Activated CD4-positive, alpha-beta memory T cell treated with anti-CD3 and anti-CD28 coated beads for 36 hours (primary cell): Measurements from ENCODE around the gene NDUFB10. TPM values are rescaled to one million over a fixed set of nuclear protein-coding genes. Genes with fewer than 3 reads are reported as not detected.
"Not testable (repeated sequence)": the region's sequence is repeated elsewhere in the genome, so short reads cannot be mapped to it uniquely, and the experiment has no call there.

Source experiments
- CTCF ChIA-PET: fragments of 350-600 bp; sonication (Branson Sonifier 250); formaldehyde crosslinking; loops from one replicate; lab custom pipeline; 2021; ENCODE audit warnings: antibody characterized with exemption, inconsistent platforms; lab: Charles Lee
- POLR2A ChIA-PET: fragments of 350-600 bp; sonication (Branson Sonifier 250); formaldehyde crosslinking; loops from one replicate; lab custom pipeline; 2021; ENCODE audit warnings: antibody characterized with exemption; lab: Charles Lee
- DNase-seq: peaks from one replicate; pipeline ENCODE4 v3.0.0-alpha.2; 2020
- H3K27ac Mint-ChIP-seq: one replicate; pipeline ENCODE4 v1.8.0; 2021; ENCODE audit warnings: mixed read lengths
- H3K27me3 Mint-ChIP-seq: one replicate; pipeline ENCODE4 v1.8.0; 2021; ENCODE audit warnings: mixed read lengths
- H3K36me3 Mint-ChIP-seq: one replicate; pipeline ENCODE4 v1.8.0; 2021; ENCODE audit warnings: mixed read lengths
- H3K4me1 Mint-ChIP-seq: one replicate; pipeline ENCODE4 v1.8.0; 2021; ENCODE audit warnings: low read depth, mixed read lengths
- H3K4me3 Mint-ChIP-seq: one replicate; pipeline ENCODE4 v1.8.0; 2021; ENCODE audit warnings: mild to moderate bottlenecking, mixed read lengths
- H3K9me3 Mint-ChIP-seq: one replicate; pipeline ENCODE4 v1.8.0; 2021; ENCODE audit warnings: mixed read lengths
- intact Hi-C: fragments of 100-400 bp; cut with micrococcal nuclease; formaldehyde crosslinking; loops from one replicate; pipeline ENCODE4 v1.15.1; 2023
- total RNA-seq, 2 experiments: library from RNA; stranded (reverse); gene quantifications; one replicate each; pipeline ENCODE4 v1.2.3, GENCODE V29; 2021

NDUFB10 gene
- total RNA-seq, 2 experiments from 2014 or later = 122 to 125 TPM

- peak; percentile 93 for DNase-seq
- intact Hi-C loops = loop anchor here (2.0 kb wide), 1 partner anchor 65 kb away; no protein-coding TSS in a partner anchor
- Mint-ChIP-seq H3K27ac (no peak overlapping the region), H3K9me3 (no peaks in the 10 kb centered on the region), H3K4me3 (peak overlapping the region; percentile 60), H3K4me1 (peaks cover 2% of the 10 kb centered on the region), H3K36me3 (no peaks in the 10 kb centered on the region), H3K27me3 (no peaks in the 10 kb centered on the region)
- CTCF ChIA-PET = interaction anchor here (0.7 to 3.1 kb wide), 11 partner anchors 9 to 224 kb away, joined by 3 to 23 read pairs (median 5); partner anchors contain the start of genes EME2, MAPK8IP3, MRPS34 and MSRB1
- POLR2A ChIA-PET = interaction anchor here (1.1 kb wide), 1 partner anchor 31 kb away, joined by 7 read pairs; no protein-coding TSS in a partner anchor
Observed at GRCh38 chr16:1929578-1930337, 29.6 kb upstream of the NDUFB10 start.

GRCh38 chr16:1930338-1930720 lies 29.0 kb upstream of the NDUFB10 start:
- H3K9me3 Mint-ChIP-seq = no peaks in the 10 kb centered on the region
- intact Hi-C loops = no loop called here
- ChIA-PET CTCF (interaction anchor here (0.7 to 3.1 kb wide), 7 partner anchors 8 to 155 kb away, joined by 3 to 23 read pairs (median 5); partner anchors contain the start of gene MSRB1), POLR2A (no interaction called here)
- peaks cover 2% of the 10 kb centered on the region for H3K4me1 Mint-ChIP-seq
- H3K36me3 Mint-ChIP-seq = no peaks in the 10 kb centered on the region
- H3K27ac Mint-ChIP-seq = no peak overlapping the region
- no peaks in the 10 kb centered on the region for H3K27me3 Mint-ChIP-seq
- DNase-seq = no peak
- no peak overlapping the region for H3K4me3 Mint-ChIP-seq

GRCh38 chr16:1932050-1933028 lies 27.0 kb upstream of the NDUFB10 start:
- ChIA-PET CTCF (interaction anchor here (1.0 kb wide), 1 partner anchor 209 kb away, joined by 3 read pairs; no protein-coding TSS in a partner anchor), POLR2A (no interaction called here)
- intact Hi-C loops = no loop called here
- Mint-ChIP-seq H3K36me3 (no peaks in the 10 kb centered on the region), H3K9me3 (no peaks in the 10 kb centered on the region), H3K27me3 (no peaks in the 10 kb centered on the region), H3K4me1 (peaks cover 2% of the 10 kb centered on the region), H3K4me3 (no peak overlapping the region), H3K27ac (no peak overlapping the region)
- DNase-seq = no peak

GRCh38 chr16:1933097-1933661 lies 26.2 kb upstream of the NDUFB10 start:
- H3K27me3 Mint-ChIP-seq = no peaks in the 10 kb centered on the region
- ChIA-PET CTCF (interaction anchor here (1.0 kb wide), 1 partner anchor 210 kb away, joined by 3 read pairs; no protein-coding TSS in a partner anchor), POLR2A (no interaction called here)
- no peak for DNase-seq
- H3K27ac Mint-ChIP-seq = no peak overlapping the region
- peaks cover 2% of the 10 kb centered on the region for H3K4me1 Mint-ChIP-seq
- no peak overlapping the region for H3K4me3 Mint-ChIP-seq
- no peaks in the 10 kb centered on the region for H3K9me3 Mint-ChIP-seq
- intact Hi-C loops = no loop called here
- H3K36me3 Mint-ChIP-seq = peaks cover 3% of the 10 kb centered on the region

- ChIA-PET CTCF (no interaction called here), POLR2A (no interaction called here)
- H3K36me3 Mint-ChIP-seq = peaks cover 7% of the 10 kb centered on the region
- intact Hi-C loops = no loop called here
- no peaks in the 10 kb centered on the region for H3K9me3 Mint-ChIP-seq
- H3K4me3 Mint-ChIP-seq = no peak overlapping the region
- no peak for DNase-seq
- no peaks in the 10 kb centered on the region for H3K27me3 Mint-ChIP-seq
- peaks cover 8% of the 10 kb centered on the region for H3K4me1 Mint-ChIP-seq
- H3K27ac Mint-ChIP-seq = no peak overlapping the region
Observed at GRCh38 chr16:1936945-1937479, 22.3 kb upstream of the NDUFB10 start.

- DNase-seq = no peak
- Mint-ChIP-seq H3K27ac (no peak overlapping the region), H3K4me3 (no peak overlapping the region), H3K9me3 (no peaks in the 10 kb centered on the region), H3K4me1 (peaks cover 12% of the 10 kb centered on the region), H3K36me3 (peaks cover 7% of the 10 kb centered on the region), H3K27me3 (no peaks in the 10 kb centered on the region)
- ChIA-PET POLR2A (no interaction called here), CTCF (interaction anchor here (1.2 kb wide), 1 partner anchor 9 kb away, joined by 3 read pairs; no protein-coding TSS in a partner anchor)
- intact Hi-C loops = no loop called here
Observed at GRCh38 chr16:1938316-1938715, 21.0 kb upstream of the NDUFB10 start.

GRCh38 chr16:1938910-1939309 lies 20.4 kb upstream of the NDUFB10 start:
- CTCF ChIA-PET = interaction anchor here (1.2 kb wide), 1 partner anchor 9 kb away, joined by 3 read pairs; no protein-coding TSS in a partner anchor
- no peak overlapping the region for H3K27ac Mint-ChIP-seq
- no peak overlapping the region for H3K4me3 Mint-ChIP-seq
- peaks cover 7% of the 10 kb centered on the region for H3K36me3 Mint-ChIP-seq
- POLR2A ChIA-PET = interaction anchor here (0.7 kb wide), 1 partner anchor 78 kb away, joined by 3 read pairs; no protein-coding TSS in a partner anchor
- no peak for DNase-seq
- H3K27me3 Mint-ChIP-seq = no peaks in the 10 kb centered on the region
- no peaks in the 10 kb centered on the region for H3K9me3 Mint-ChIP-seq
- intact Hi-C loops = no loop called here
- peaks cover 16% of the 10 kb centered on the region for H3K4me1 Mint-ChIP-seq

- peaks cover 25% of the 10 kb centered on the region for H3K4me1 Mint-ChIP-seq
- POLR2A ChIA-PET, intact Hi-C loops, DNase-seq, H3K9me3 Mint-ChIP-seq, H3K36me3 Mint-ChIP-seq, H3K27ac Mint-ChIP-seq, H3K27me3 Mint-ChIP-seq, H3K4me3 Mint-ChIP-seq: not testable (repeated sequence)
- CTCF ChIA-PET = interaction anchor here (1.8 to 2.4 kb wide), 3 partner anchors 10 to 201 kb away, joined by 5 to 6 read pairs (median 6); no protein-coding TSS in a partner anchor
Observed at GRCh38 chr16:1939833-1940232, 19.5 kb upstream of the NDUFB10 start.

- H3K36me3 Mint-ChIP-seq = peaks cover 7% of the 10 kb centered on the region
- H3K27ac Mint-ChIP-seq = no peak overlapping the region
- no peak for DNase-seq
- H3K9me3 Mint-ChIP-seq = no peaks in the 10 kb centered on the region
- intact Hi-C loops = no loop called here
- H3K4me1 Mint-ChIP-seq = peaks cover 25% of the 10 kb centered on the region
- POLR2A ChIA-PET = interaction anchor here (1.1 kb wide), 1 partner anchor 25 kb away, joined by 4 read pairs; the partner anchor contains the start of gene RPS2
- CTCF ChIA-PET = interaction anchor here (0.9 to 2.4 kb wide), 4 partner anchors 11 to 200 kb away, joined by 3 to 6 read pairs (median 6); no protein-coding TSS in a partner anchor
- no peak overlapping the region for H3K4me3 Mint-ChIP-seq
- no peaks in the 10 kb centered on the region for H3K27me3 Mint-ChIP-seq
Observed at GRCh38 chr16:1940273-1941161, 18.8 kb upstream of the NDUFB10 start.
